CD8-positive, alpha-beta memory T cell (primary cell): ENCODE data around the gene ATXN10. TPM values are rescaled to one million over a fixed set of nuclear protein-coding genes. Genes with fewer than 3 reads are reported as not detected.
A peak's percentile ranks its signal among the peaks of the same experiment; 100 is the strongest.

Source experiments
- CTCF ChIA-PET: fragments of 350-600 bp; sonication (Branson Sonifier 250); formaldehyde crosslinking; loops from one replicate; lab custom pipeline; 2021; ENCODE audit warnings: antibody characterized with exemption; lab: Charles Lee
- POLR2A ChIA-PET: fragments of 350-600 bp; sonication (Branson Sonifier 250); formaldehyde crosslinking; loops from one replicate; lab custom pipeline; 2021; ENCODE audit warnings: antibody characterized with exemption; lab: Charles Lee
- DNase-seq, 5 donors: peaks; one replicate each; pipeline versions ENCODE4 v3.0.0 to v3.0.0-alpha.2; 2020 to 2022; ENCODE audit warnings: mixed read lengths in 1 of 5
- H3K27ac ChIP-seq: one replicate; pipeline ENCODE4 v1.7.0; 2013; ENCODE audit warnings: low read depth, mild to moderate bottlenecking, low read length, moderate library complexity
- H3K27me3 ChIP-seq: 2 replicates; pipeline ENCODE4 v1.7.0; 2013; ENCODE audit warnings: low read length, mild to moderate bottlenecking; ENCODE audit not compliant: insufficient read depth, poor library complexity, severe bottlenecking
- H3K36me3 ChIP-seq: 2 replicates; pipeline ENCODE4 v1.7.0; 2013; ENCODE audit warnings: mild to moderate bottlenecking, low read length, moderate library complexity; ENCODE audit not compliant: insufficient read depth
- H3K4me1 ChIP-seq: 2 replicates; pipeline ENCODE4 v1.7.0; 2013; ENCODE audit warnings: mild to moderate bottlenecking, low read length, moderate library complexity; ENCODE audit not compliant: insufficient read depth
- H3K4me3 ChIP-seq: 2 replicates; pipeline ENCODE4 v1.7.0; 2013; ENCODE audit warnings: mild to moderate bottlenecking, low read length
- H3K9me3 ChIP-seq: 2 replicates; pipeline ENCODE4 v1.7.0; 2013; ENCODE audit warnings: mild to moderate bottlenecking, low read length
- H3K27ac Mint-ChIP-seq, 8 donors: one replicate each; pipeline ENCODE4 v1.8.0; 2020 to 2021; ENCODE audit warnings: mixed read lengths in 8 of 8, mild to moderate bottlenecking in 6 of 8, inconsistent platforms in 3 of 8, moderate library complexity in 3 of 8
- H3K27me3 Mint-ChIP-seq, 2 donors: one replicate each; pipeline ENCODE4 v1.8.0; 2020 to 2021; ENCODE audit warnings: mixed read lengths in 2 of 2, mild to moderate bottlenecking in 1 of 2, moderate library complexity in 1 of 2
- H3K36me3 Mint-ChIP-seq, 3 donors: one replicate each; pipeline ENCODE4 v1.8.0; 2020 to 2021; ENCODE audit warnings: mixed read lengths in 3 of 3, inconsistent platforms in 1 of 3, mild to moderate bottlenecking in 1 of 3
- H3K4me1 Mint-ChIP-seq, 3 donors: one replicate each; pipeline ENCODE4 v1.8.0; 2020 to 2021; ENCODE audit warnings: mixed read lengths in 3 of 3, inconsistent platforms in 1 of 3, mild to moderate bottlenecking in 1 of 3
- H3K4me3 Mint-ChIP-seq, 7 donors: one replicate each; pipeline ENCODE4 v1.8.0; 2020 to 2021; ENCODE audit warnings: mixed read lengths in 7 of 7, mild to moderate bottlenecking in 6 of 7, moderate library complexity in 4 of 7, inconsistent platforms in 2 of 7
- H3K9me3 Mint-ChIP-seq, 5 donors: one replicate each; pipeline ENCODE4 v1.8.0; 2020 to 2022; ENCODE audit warnings: mixed read lengths in 5 of 5, mild to moderate bottlenecking in 3 of 5, moderate library complexity in 2 of 5, inconsistent platforms in 1 of 5
- polyA plus RNA-seq: library from polyadenylated mRNA; unstranded; fragments of 300-500 nt; fragmentation: Illumina TruSeq; gene quantifications from one replicate; pipeline ENCODE4 v1.2.3, GENCODE V29; 2021
- total RNA-seq, 2 experiments: library from RNA; stranded (reverse); gene quantifications; one replicate each; pipeline ENCODE4 v1.2.3, GENCODE V29; 2021

The ATXN10 gene
- total and polyA plus RNA-seq, 3 experiments from 2014 or later: 95.7 to 123 (median 122) TPM

GRCh38 chr22:45772743-45773142 lies 101.1 kb downstream of the ATXN10 start:
- Histone ChIP-seq H3K36me3 (no peaks in the 10 kb centered on the region), H3K4me3 (no peak overlapping the region), H3K27me3 (no peaks in the 10 kb centered on the region), H3K9me3 (no peaks in the 10 kb centered on the region), H3K27ac (no peak overlapping the region), H3K4me1 (no peaks in the 10 kb centered on the region)
- ChIA-PET POLR2A (no interaction called here), CTCF (no interaction called here)
- Mint-ChIP-seq H3K36me3 (peaks cover 13 to 36% (median 22%) of the 10 kb centered on the region in 3 donors), H3K4me1 (peaks cover 5 to 34% (median 22%) of the 10 kb centered on the region in 3 donors), H3K4me3 (no peak overlapping the region), H3K27me3 (no peaks in the 10 kb centered on the region), H3K9me3 (peaks cover 0 to 3% (median 0%) of the 10 kb centered on the region in 5 donors), H3K27ac (peak overlapping the region in 1 of 8 donors; percentile 5)
- no peak for DNase-seq

DNA sequence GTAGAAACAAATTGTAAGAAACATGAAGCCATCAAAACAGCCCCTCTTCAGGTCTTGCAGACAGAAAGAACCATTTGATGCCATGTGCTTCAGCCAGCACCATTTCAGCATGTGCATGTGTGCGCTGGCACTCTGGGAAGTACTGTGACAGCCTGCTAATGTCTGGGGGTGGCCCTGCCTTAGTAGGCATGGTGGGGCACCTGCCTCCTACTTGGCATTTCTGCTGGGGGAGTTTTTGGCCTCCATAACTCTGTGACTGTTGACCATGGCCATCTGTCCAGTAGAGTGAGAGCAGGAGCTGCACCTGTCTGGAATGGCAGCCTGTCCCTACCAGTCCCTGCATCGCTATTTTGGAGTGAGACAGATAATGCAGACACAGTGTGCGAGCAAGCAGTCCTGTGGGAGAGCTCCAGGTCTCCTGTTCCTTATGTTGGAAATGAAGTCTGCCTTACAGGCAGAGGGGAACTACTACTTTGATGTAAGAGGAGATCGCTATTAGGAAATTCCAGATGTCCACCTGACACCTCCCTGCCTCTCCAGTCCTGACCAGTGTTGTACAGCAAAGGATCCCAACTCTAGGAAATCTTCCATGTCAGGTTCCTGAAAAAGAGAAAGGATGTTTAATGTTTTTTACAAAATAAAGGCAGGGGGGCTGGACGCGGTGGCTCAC lies 102.5 kb downstream of the ATXN10 start:
- Mint-ChIP-seq H3K27ac (peak overlapping the region in 2 of 8 donors; percentile 4 to 58), H3K27me3 (no peaks in the 10 kb centered on the region), H3K4me3 (no peak overlapping the region), H3K4me1 (peaks cover 5 to 33% (median 18%) of the 10 kb centered on the region in 3 donors), H3K36me3 (peaks cover 15 to 40% (median 25%) of the 10 kb centered on the region in 3 donors), H3K9me3 (peaks cover 0 to 3% (median 0%) of the 10 kb centered on the region in 5 donors)
- POLR2A ChIA-PET: no interaction called here
- no peaks in the 10 kb centered on the region for H3K36me3 ChIP-seq
- no peaks in the 10 kb centered on the region for H3K27me3 ChIP-seq
- no peaks in the 10 kb centered on the region for H3K9me3 ChIP-seq
- no peaks in the 10 kb centered on the region for H3K4me1 ChIP-seq
- H3K27ac ChIP-seq: no peak overlapping the region
- CTCF ChIA-PET: no interaction called here
- DNase-seq: no peak
- H3K4me3 ChIP-seq: no peak overlapping the region

DNA sequence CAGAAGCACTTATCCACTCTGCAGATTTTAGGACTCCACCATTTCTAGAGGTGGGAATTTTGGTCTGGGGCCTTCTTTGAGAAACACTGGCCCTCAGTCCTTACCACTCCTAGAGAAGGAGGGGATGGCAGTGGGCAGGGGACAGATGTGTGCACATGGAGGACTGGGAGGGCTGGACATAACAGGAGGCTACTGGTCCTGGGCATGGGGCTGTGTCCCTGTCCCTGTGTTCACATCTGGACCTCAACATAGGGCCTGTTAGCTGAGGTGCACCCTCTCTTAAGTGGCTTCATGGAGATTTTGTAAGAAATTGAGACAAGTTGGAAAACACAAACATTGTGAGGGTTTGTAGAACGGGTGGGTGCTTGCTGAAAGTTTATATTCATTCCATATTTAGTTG lies 103.4 kb downstream of the ATXN10 start:
- Mint-ChIP-seq H3K4me1 (peaks cover 2 to 31% (median 15%) of the 10 kb centered on the region in 3 donors), H3K27ac (peak overlapping the region in 1 of 8 donors; percentile 17), H3K36me3 (peaks cover 17 to 40% (median 26%) of the 10 kb centered on the region in 3 donors), H3K4me3 (no peak overlapping the region), H3K27me3 (no peaks in the 10 kb centered on the region), H3K9me3 (peaks cover 0 to 1% (median 0%) of the 10 kb centered on the region in 5 donors)
- no peaks in the 10 kb centered on the region for H3K4me1 ChIP-seq
- no peak overlapping the region for H3K27ac ChIP-seq
- ChIA-PET CTCF (no interaction called here), POLR2A (no interaction called here)
- H3K9me3 ChIP-seq: no peaks in the 10 kb centered on the region
- H3K4me3 ChIP-seq: no peak overlapping the region
- no peak for DNase-seq
- H3K36me3 ChIP-seq: no peaks in the 10 kb centered on the region
- no peaks in the 10 kb centered on the region for H3K27me3 ChIP-seq

DNA sequence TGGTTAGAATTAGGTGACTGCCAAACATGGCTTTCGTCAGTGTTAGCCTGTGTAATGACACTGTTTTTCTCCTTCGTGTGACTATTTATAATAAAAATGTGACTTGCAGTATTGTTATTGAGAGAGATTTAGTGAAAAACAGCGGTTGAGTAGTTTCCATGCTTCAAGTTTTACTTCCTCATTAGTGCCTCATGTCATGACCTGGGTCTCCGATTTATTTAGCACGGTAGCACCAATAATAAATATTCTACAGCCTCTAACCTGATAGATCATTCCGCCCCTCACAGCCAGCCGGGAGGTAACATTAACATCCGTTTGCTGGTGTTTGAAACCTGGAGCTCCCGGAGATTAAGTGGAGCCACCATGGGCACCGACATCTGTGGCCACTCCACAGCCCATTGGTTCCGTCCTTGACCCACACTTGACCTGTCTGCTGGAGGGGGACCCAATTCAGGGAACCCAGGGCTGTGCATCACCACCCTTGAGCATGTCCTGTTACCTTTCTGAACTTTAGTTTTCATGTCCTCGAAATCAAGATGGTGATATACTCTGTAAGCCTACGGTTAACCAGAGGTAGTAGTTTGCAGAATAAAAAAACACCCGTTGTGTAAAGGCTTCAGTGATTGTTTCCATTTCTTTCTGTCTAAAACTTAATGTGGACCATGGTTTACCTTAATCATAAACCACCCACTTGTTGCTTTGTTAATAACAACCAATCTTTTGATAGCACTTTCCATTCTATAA lies 104.1 kb downstream of the ATXN10 start:
- Histone ChIP-seq H3K27me3 (no peaks in the 10 kb centered on the region), H3K4me1 (no peaks in the 10 kb centered on the region), H3K27ac (no peak overlapping the region), H3K36me3 (no peaks in the 10 kb centered on the region), H3K9me3 (no peaks in the 10 kb centered on the region), H3K4me3 (no peak overlapping the region)
- H3K4me1 Mint-ChIP-seq: peaks cover 2 to 31% (median 12%) of the 10 kb centered on the region in 3 donors
- DNase-seq: no peak
- H3K36me3 Mint-ChIP-seq: peaks cover 13 to 39% (median 21%) of the 10 kb centered on the region in 3 donors
- H3K9me3 Mint-ChIP-seq: no peaks in the 10 kb centered on the region
- no peak overlapping the region for H3K4me3 Mint-ChIP-seq
- POLR2A ChIA-PET: no interaction called here
- H3K27ac Mint-ChIP-seq: no peak overlapping the region
- CTCF ChIA-PET: no interaction called here
- H3K27me3 Mint-ChIP-seq: no peaks in the 10 kb centered on the region

GRCh38 chr22:45776313-45776585 lies 104.6 kb downstream of the ATXN10 start:
- ChIA-PET POLR2A (no interaction called here), CTCF (no interaction called here)
- Histone ChIP-seq H3K4me3 (no peak overlapping the region), H3K27me3 (no peaks in the 10 kb centered on the region), H3K4me1 (no peaks in the 10 kb centered on the region), H3K9me3 (no peaks in the 10 kb centered on the region), H3K36me3 (no peaks in the 10 kb centered on the region), H3K27ac (no peak overlapping the region)
- Mint-ChIP-seq H3K4me1 (peaks cover 2 to 31% (median 12%) of the 10 kb centered on the region in 3 donors), H3K27ac (peak overlapping the region in 1 of 8 donors; percentile 44), H3K4me3 (no peak overlapping the region), H3K27me3 (no peaks in the 10 kb centered on the region), H3K36me3 (peaks cover 10 to 38% (median 20%) of the 10 kb centered on the region in 3 donors), H3K9me3 (no peaks in the 10 kb centered on the region)
- no peak for DNase-seq

- Histone ChIP-seq H3K4me3 (no peak overlapping the region), H3K9me3 (no peaks in the 10 kb centered on the region), H3K36me3 (no peaks in the 10 kb centered on the region), H3K4me1 (no peaks in the 10 kb centered on the region), H3K27me3 (no peaks in the 10 kb centered on the region), H3K27ac (no peak overlapping the region)
- H3K4me3 Mint-ChIP-seq: no peak overlapping the region
- H3K4me1 Mint-ChIP-seq: peaks cover 2 to 24% (median 6%) of the 10 kb centered on the region in 3 donors
- no peaks in the 10 kb centered on the region for H3K27me3 Mint-ChIP-seq
- no peak overlapping the region for H3K27ac Mint-ChIP-seq
- H3K36me3 Mint-ChIP-seq: peaks cover 6 to 37% (median 23%) of the 10 kb centered on the region in 3 donors
- CTCF ChIA-PET: interaction anchor here (1.2 kb wide), 1 partner anchor 18 kb away, joined by 3 read pairs; no protein-coding TSS in a partner anchor
- no peak for DNase-seq
- H3K9me3 Mint-ChIP-seq: no peaks in the 10 kb centered on the region
- POLR2A ChIA-PET: no interaction called here
Measured at GRCh38 chr22:45777046-45777851, 105.6 kb downstream of the ATXN10 start.

DNA sequence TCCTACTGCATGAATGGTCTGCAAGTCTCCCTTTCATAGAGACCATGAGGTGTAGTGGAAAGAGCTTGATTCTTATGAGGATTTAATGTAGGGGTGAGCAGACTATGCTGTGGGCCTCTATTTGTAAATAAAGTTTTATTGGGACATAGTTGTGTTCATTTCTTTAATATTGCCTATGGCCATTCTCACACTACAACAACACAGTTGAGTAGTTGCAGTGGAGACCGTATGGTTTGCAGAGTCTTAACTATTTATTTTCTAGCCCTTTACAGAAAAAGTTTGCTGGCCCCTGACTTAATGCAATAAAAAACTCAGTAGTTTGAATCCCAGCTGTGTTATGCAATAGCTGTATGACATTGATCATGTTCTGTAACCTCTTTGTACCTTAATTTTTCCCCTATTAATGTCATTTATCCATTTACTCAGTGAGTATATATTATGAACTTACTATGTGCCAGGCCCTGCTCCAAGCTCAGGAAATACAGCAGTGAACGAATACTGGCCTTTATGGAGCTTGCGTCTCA lies 106.3 kb downstream of the ATXN10 start:
- H3K4me3 Mint-ChIP-seq: no peak overlapping the region
- no peak overlapping the region for H3K27ac Mint-ChIP-seq
- Histone ChIP-seq H3K36me3 (no peaks in the 10 kb centered on the region), H3K4me1 (no peaks in the 10 kb centered on the region), H3K4me3 (no peak overlapping the region), H3K27ac (no peak overlapping the region), H3K9me3 (no peaks in the 10 kb centered on the region), H3K27me3 (no peaks in the 10 kb centered on the region)
- DNase-seq: no peak
- POLR2A ChIA-PET: no interaction called here
- no peaks in the 10 kb centered on the region for H3K9me3 Mint-ChIP-seq
- CTCF ChIA-PET: interaction anchor here (1.2 kb wide), 1 partner anchor 18 kb away, joined by 3 read pairs; no protein-coding TSS in a partner anchor
- H3K27me3 Mint-ChIP-seq: no peaks in the 10 kb centered on the region
- H3K36me3 Mint-ChIP-seq: peaks cover 6 to 40% (median 23%) of the 10 kb centered on the region in 3 donors
- H3K4me1 Mint-ChIP-seq: peaks cover 2 to 18% (median 10%) of the 10 kb centered on the region in 3 donors
